B cell (primary cell): Measurements from ENCODE around the gene ASMTL. TPM values are rescaled to one million over a fixed set of nuclear protein-coding genes. Genes with fewer than 3 reads are reported as not detected.

Experiments used
- ATAC-seq: fragments of 200-7000 bp; cut with Tn5 transposase; one replicate; pipeline ENCODE4 v1.10.0; 2021; ENCODE audit warnings: low read depth, mild to moderate bottlenecking, moderate number of reproducible peaks, moderate library complexity
- CTCF ChIA-PET: fragments of 350-600 bp; sonication (Branson Sonifier 250); formaldehyde crosslinking; loops from one replicate; lab custom pipeline; 2021; ENCODE audit warnings: antibody characterized with exemption, inconsistent platforms; lab: Charles Lee
- POLR2A ChIA-PET: fragments of 350-600 bp; sonication (Branson Sonifier 250); formaldehyde crosslinking; loops from one replicate; lab custom pipeline; 2021; ENCODE audit warnings: antibody characterized with exemption; lab: Charles Lee
- DNase-seq: peaks from one replicate; pipeline ENCODE4 v3.0.0; 2013
- H2AFZ ChIP-seq: 2 replicates; pipeline ENCODE4 v1.6.1; 2012; ENCODE audit warnings: mild to moderate bottlenecking, low read depth, low read length; ENCODE audit not compliant: insufficient read depth, poor library complexity, severe bottlenecking
- H3K27ac ChIP-seq, 2 donors: 1 replicate in 1 of 2; 2 replicates in 1 of 2; pipeline ENCODE4 v1.5.1; 2012 to 2013; ENCODE audit warnings: low read length in 2 of 2, mild to moderate bottlenecking in 2 of 2, moderate library complexity in 1 of 2
- H3K27me3 ChIP-seq, 4 experiments: fragments of 200-600 bp in 1 of 4; sonication (generic) in 1 of 4; replicated peaks in 1 of 4; 1 replicate in 2 of 4; 2 replicates in 2 of 4; pipeline versions ENCODE4 v1.6.1 to v1.7.0; 2013 to 2016; ENCODE audit warnings: low read length in 3 of 4, mild to moderate bottlenecking in 2 of 4, mixed read lengths in 1 of 4, moderate library complexity in 1 of 4; ENCODE audit not compliant: insufficient read depth in 4 of 4, control insufficient read depth in 3 of 4; ENCODE audit errors: control extremely low read depth in 1 of 4
- H3K36me3 ChIP-seq, 2 experiments: replicated peaks in 1 of 2; 1 replicate in 1 of 2; 2 replicates in 1 of 2; pipeline versions ENCODE4 v1.6.1 to v1.7.1; 2013; ENCODE audit warnings: low read length in 1 of 2; ENCODE audit not compliant: insufficient read depth in 2 of 2, control insufficient read depth in 1 of 2; ENCODE audit errors: control extremely low read depth in 1 of 2, extremely low read depth in 1 of 2
- H3K4me1 ChIP-seq, 2 donors: fragments of 200-600 bp in 1 of 2; sonication (generic) in 1 of 2; 1 replicate in 1 of 2; 2 replicates in 1 of 2; pipeline versions ENCODE4 v1.5.1 to v1.6.1; 2013 to 2017; ENCODE audit warnings: low read length in 2 of 2; ENCODE audit not compliant: control insufficient read depth in 2 of 2, insufficient read depth in 2 of 2
- H3K4me2 ChIP-seq: replicated peaks from 2 replicates; pipeline ENCODE3; 2012; ENCODE audit warnings: mild to moderate bottlenecking, low read depth, low read length; ENCODE audit not compliant: poor library complexity, severe bottlenecking
- H3K4me3 ChIP-seq, 5 experiments: fragments of 200-600 bp in 1 of 5; sonication (generic) in 1 of 5; 1 replicate in 3 of 5; 2 replicates in 2 of 5; pipeline versions ENCODE4 v1.5.1 to v1.7.0; 2011 to 2016; ENCODE audit warnings: low read length in 4 of 5, mild to moderate bottlenecking in 4 of 5, low read depth in 2 of 5, control low read depth in 1 of 5, moderate library complexity in 1 of 5; ENCODE audit not compliant: insufficient read depth in 1 of 5; ENCODE audit errors: control extremely low read depth in 1 of 5, extremely low read depth in 1 of 5
- H3K79me2 ChIP-seq: fragments of 200-600 bp; sonication (generic); one replicate; pipeline ENCODE4 v1.6.0; 2016; ENCODE audit warnings: low read length; ENCODE audit not compliant: control insufficient read depth, insufficient read depth
- H3K9ac ChIP-seq: fragments of 200-600 bp; sonication (generic); 2 replicates; pipeline ENCODE4 v1.6.1; 2017; ENCODE audit warnings: mild to moderate bottlenecking, low read length, moderate library complexity
- H3K9me3 ChIP-seq, 3 donors: one replicate each; pipeline versions ENCODE4 v1.6.1 to v1.7.1; 2013; ENCODE audit warnings: low read length in 2 of 3; ENCODE audit not compliant: control insufficient read depth in 2 of 3, insufficient read depth in 1 of 3; ENCODE audit errors: control extremely low read depth in 1 of 3
- H4K20me1 ChIP-seq: 2 replicates; pipeline ENCODE4 v1.6.0; 2012; ENCODE audit warnings: mild to moderate bottlenecking, low read length; ENCODE audit not compliant: insufficient read depth, control insufficient read depth, poor library complexity, severe bottlenecking
- H3K27ac Mint-ChIP-seq: one replicate; pipeline ENCODE4 v1.8.0; 2021; ENCODE audit warnings: mixed read lengths
- H3K27me3 Mint-ChIP-seq: one replicate; pipeline ENCODE4 v1.8.0; 2021; ENCODE audit warnings: mixed read lengths
- H3K4me1 Mint-ChIP-seq: one replicate; pipeline ENCODE4 v1.8.0; 2021; ENCODE audit warnings: mixed read lengths
- H3K4me3 Mint-ChIP-seq: one replicate; pipeline ENCODE4 v1.8.0; 2021; ENCODE audit warnings: mixed read lengths
- H3K9me3 Mint-ChIP-seq: one replicate; pipeline ENCODE4 v1.8.0; 2022; ENCODE audit warnings: mixed read lengths; ENCODE audit not compliant: insufficient read depth
- EZH2 ChIP-seq: IDR thresholded peaks from 2 replicates; pipeline ENCODE4 v1.6.1; 2012; ENCODE audit warnings: borderline replicate concordance, low read depth, mild to moderate bottlenecking, moderate library complexity, low read length; ENCODE audit not compliant: insufficient read depth, poor library complexity, severe bottlenecking
- WGBS: methylation state at CpG from one replicate; pipeline ENCODE4 v1.1.5; 2013; ENCODE audit warnings: missing lambda C conversion rate; ENCODE audit not compliant: insufficient coverage; 5-methylcytosine and 5-hydroxymethylcytosine counted together
- intact Hi-C: fragments of 100-400 bp; cut with micrococcal nuclease; formaldehyde crosslinking; loops from one replicate; pipeline ENCODE4 v1.10.0; 2022
- polyA plus RNA-seq: library from polyadenylated mRNA; depleted of rRNA; stranded (reverse); fragments of >200 nt; gene quantifications from 2 replicates; pipeline ENCODE4 v1.2.3, GENCODE V29; 2012
- total RNA-seq, 2 donors: library from RNA; stranded (reverse); fragments of 120-200 nt in 1 of 2; gene quantifications; 1 replicate in 1 of 2; 2 replicates in 1 of 2; pipeline versions ENCODE4 v1.2.3 to v1.2.4, GENCODE V29; 2013 to 2022
- TF ChIP-seq, protein P1 (sequence below): fragments of 200-600 bp; IDR thresholded peaks from one replicate; pipeline ENCODE4 v1.8.0; 2022; ENCODE audit warnings: antibody characterized with exemption, mild to moderate bottlenecking

Gene ASMTL
- total and polyA plus RNA-seq, 2 donors (not counting 1 experiment from before 2014, with no cell fraction given) = 33.3 to 52.9 TPM

DNA sequence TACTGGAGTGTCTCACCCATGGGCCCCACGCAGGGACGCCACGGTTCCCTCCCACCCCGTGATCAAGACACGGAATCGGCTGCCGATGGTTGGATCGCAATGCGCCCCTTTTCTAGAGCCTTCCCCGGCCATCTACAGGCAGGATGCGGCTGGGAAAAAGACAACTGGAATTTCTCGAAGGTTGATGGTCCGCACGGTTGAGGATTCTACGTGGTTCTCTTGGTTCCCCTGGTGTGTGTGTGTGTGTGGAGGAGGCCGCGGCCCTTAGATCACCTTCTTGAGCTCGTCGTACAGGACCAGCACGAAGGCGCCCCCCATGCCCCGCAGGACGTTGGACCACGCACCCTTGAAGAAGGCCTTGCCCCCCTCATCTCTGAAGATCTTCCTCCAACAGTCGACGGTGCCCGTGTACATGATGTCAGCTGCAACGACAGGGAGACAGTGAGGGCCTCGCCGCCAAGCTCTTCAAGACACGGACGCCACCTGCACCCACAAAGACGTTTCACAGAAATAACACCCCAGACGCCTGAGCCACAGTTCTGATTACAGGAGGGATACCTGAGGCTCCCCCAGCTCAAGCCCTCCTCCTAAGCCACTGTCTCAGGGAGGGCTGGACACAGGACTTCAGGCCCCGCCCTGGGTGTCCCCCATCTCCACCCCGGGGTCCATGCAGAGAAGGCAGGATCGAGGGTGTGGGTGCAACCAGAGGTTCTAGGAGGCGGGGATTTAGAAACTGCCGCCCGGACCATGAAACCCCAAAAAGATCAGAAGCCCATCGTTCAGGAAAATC lies 66.2 kb downstream of the ASMTL start:
- Mint-ChIP-seq H3K4me3 (no peak overlapping the region), H3K27ac (no peak overlapping the region), H3K9me3 (no peaks in the 10 kb centered on the region), H3K4me1 (peaks cover 23% of the 10 kb centered on the region), H3K27me3 (no peaks in the 10 kb centered on the region)
- no peaks in the 10 kb centered on the region for H3K27me3 ChIP-seq
- no peak overlapping the region for H3K4me2 ChIP-seq
- H3K4me1 ChIP-seq = peaks cover 12 to 16% of the 10 kb centered on the region in 2 donors
- CTCF ChIA-PET = no interaction called here
- H3K9me3 ChIP-seq = peaks cover 0 to 20% (median 0%) of the 10 kb centered on the region in 3 donors
- TF ChIP-seq, protein P1, sequence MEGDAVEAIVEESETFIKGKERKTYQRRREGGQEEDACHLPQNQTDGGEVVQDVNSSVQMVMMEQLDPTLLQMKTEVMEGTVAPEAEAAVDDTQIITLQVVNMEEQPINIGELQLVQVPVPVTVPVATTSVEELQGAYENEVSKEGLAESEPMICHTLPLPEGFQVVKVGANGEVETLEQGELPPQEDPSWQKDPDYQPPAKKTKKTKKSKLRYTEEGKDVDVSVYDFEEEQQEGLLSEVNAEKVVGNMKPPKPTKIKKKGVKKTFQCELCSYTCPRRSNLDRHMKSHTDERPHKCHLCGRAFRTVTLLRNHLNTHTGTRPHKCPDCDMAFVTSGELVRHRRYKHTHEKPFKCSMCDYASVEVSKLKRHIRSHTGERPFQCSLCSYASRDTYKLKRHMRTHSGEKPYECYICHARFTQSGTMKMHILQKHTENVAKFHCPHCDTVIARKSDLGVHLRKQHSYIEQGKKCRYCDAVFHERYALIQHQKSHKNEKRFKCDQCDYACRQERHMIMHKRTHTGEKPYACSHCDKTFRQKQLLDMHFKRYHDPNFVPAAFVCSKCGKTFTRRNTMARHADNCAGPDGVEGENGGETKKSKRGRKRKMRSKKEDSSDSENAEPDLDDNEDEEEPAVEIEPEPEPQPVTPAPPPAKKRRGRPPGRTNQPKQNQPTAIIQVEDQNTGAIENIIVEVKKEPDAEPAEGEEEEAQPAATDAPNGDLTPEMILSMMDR = no peak
- TF ChIP-seq EZH2 = no peak
- no peak overlapping the region for H3K9ac ChIP-seq
- H3K79me2 ChIP-seq = peaks cover 46% of the 10 kb centered on the region
- WGBS = 97% methylated on average over 37 of the region's 41 CpGs
- H3K36me3 ChIP-seq = peaks cover 2 to 72% of the 10 kb centered on the region in 2 experiments
- H3K4me3 ChIP-seq = no peak overlapping the region
- POLR2A ChIA-PET = no interaction called here
- intact Hi-C loops = no loop called here
- ATAC-seq (no peak), DNase-seq (no peak)
- H2AFZ ChIP-seq = no peak overlapping the region
- H3K27ac ChIP-seq = no peak overlapping the region
- peaks cover 69% of the 10 kb centered on the region for H4K20me1 ChIP-seq
